GM21737 (cell line): ENCODE data around the gene RALGAPB.
A peak's percentile ranks its signal among the peaks of the same experiment; 100 is the strongest.
"Not testable (repeated sequence)": the region's sequence is repeated elsewhere in the genome, so short reads cannot be mapped to it uniquely, and the experiment has no call there.

Experiments
- ATAC-seq: cut with Tn5 transposase; IDR thresholded peaks from one replicate; pipeline ENCODE4 v1.9.1; 2021; ENCODE audit warnings: mild to moderate bottlenecking, moderate library complexity; ENCODE audit not compliant: unreplicated experiment

RALGAPB gene

GRCh38 chr20:38446441-38447209 lies 26.0 kb upstream of the RALGAPB start:
- peak; percentile 79 for ATAC-seq

- ATAC-seq, result no peak
Measured at GRCh38 chr20:38447251-38447661, 25.4 kb upstream of the RALGAPB start.

- no peak for ATAC-seq
Measured at GRCh38 chr20:38447931-38448675, 24.5 kb upstream of the RALGAPB start.

GRCh38 chr20:38449046-38449445 lies 23.6 kb upstream of the RALGAPB start:
- ATAC-seq, result no peak

- no peak for ATAC-seq
Measured at GRCh38 chr20:38450412-38450975, 22.1 kb upstream of the RALGAPB start.

GRCh38 chr20:38452880-38453624 lies 19.6 kb upstream of the RALGAPB start:
- no peak for ATAC-seq

- no peak for ATAC-seq
Measured at GRCh38 chr20:38453941-38454340, 18.7 kb upstream of the RALGAPB start.

- no peak for ATAC-seq
Measured at GRCh38 chr20:38454556-38455473, 17.8 kb upstream of the RALGAPB start.

GRCh38 chr20:38458314-38458713 lies 14.3 kb upstream of the RALGAPB start:
- ATAC-seq, result no peak

GRCh38 chr20:38460040-38460623 lies 12.5 kb upstream of the RALGAPB start:
- no peak for ATAC-seq

- ATAC-seq, result not testable (repeated sequence)
Measured at GRCh38 chr20:38460631-38461030, 12.0 kb upstream of the RALGAPB start.

- ATAC-seq, result not testable (repeated sequence)
Measured at GRCh38 chr20:38461167-38461566, 11.5 kb upstream of the RALGAPB start.

- ATAC-seq, result not testable (repeated sequence)
Measured at GRCh38 chr20:38461569-38461968, 11.1 kb upstream of the RALGAPB start.

- ATAC-seq, result no peak
Measured at GRCh38 chr20:38466171-38466570, 6.5 kb upstream of the RALGAPB start.

- ATAC-seq, result no peak
Measured at GRCh38 chr20:38466983-38467382, 5.7 kb upstream of the RALGAPB start.

- ATAC-seq, result no peak
Measured at GRCh38 chr20:38471245-38471644, 1.4 kb upstream of the RALGAPB start.

GRCh38 chr20:38471987-38472512 lies 593 bp upstream of the RALGAPB start:
- ATAC-seq, result no peak

- no peak for ATAC-seq
Measured at GRCh38 chr20:38473367-38473795, 738 bp downstream of the RALGAPB start.

- ATAC-seq, result no peak
Measured at GRCh38 chr20:38477747-38478146, 5.1 kb downstream of the RALGAPB start.
